BE2C (cell line): ENCODE data around the gene NUTM1. TPM values are rescaled to one million over a fixed set of nuclear protein-coding genes. Genes with fewer than 3 reads are reported as not detected.

Source experiments
- DNase-seq: peaks from one replicate; pipeline ENCODE4 v3.0.0-alpha.2; 2020
- H3K27me3 ChIP-seq: fragments of 250-450 bp; sonication (Bioruptor Pico); 2 replicates; pipeline ENCODE4 v1.5.1; 2020; ENCODE audit warnings: mild to moderate bottlenecking
- H3K36me3 ChIP-seq: fragments of 250-450 bp; sonication (Bioruptor Pico); 2 replicates; pipeline ENCODE4 v1.5.1; 2020; ENCODE audit warnings: mild to moderate bottlenecking
- H3K4me1 ChIP-seq: fragments of 250-450 bp; sonication (Bioruptor Pico); 2 replicates; pipeline ENCODE4 v1.5.1; 2020
- H3K4me3 ChIP-seq: 2 replicates; pipeline ENCODE4 v1.5.1; 2011; ENCODE audit warnings: low read depth, low read length
- H3K9me3 ChIP-seq: fragments of 250-450 bp; sonication (Bioruptor Pico); 2 replicates; pipeline ENCODE4 v1.5.1; 2020
- polyA plus RNA-seq: library from polyadenylated mRNA; unstranded; fragments of >200 nt; gene quantifications from one replicate; pipeline ENCODE4 v1.2.1, GENCODE V29; 2012; ENCODE audit warnings: low read depth, missing spikeins; ENCODE audit not compliant: insufficient read length, insufficient read depth
- TF ChIP-seq, protein P1 (sequence below): IDR thresholded peaks from 2 replicates; pipeline ENCODE4 v1.5.1; 2012; ENCODE audit warnings: mild to moderate bottlenecking, low read depth, low read length

The NUTM1 gene, protein sequence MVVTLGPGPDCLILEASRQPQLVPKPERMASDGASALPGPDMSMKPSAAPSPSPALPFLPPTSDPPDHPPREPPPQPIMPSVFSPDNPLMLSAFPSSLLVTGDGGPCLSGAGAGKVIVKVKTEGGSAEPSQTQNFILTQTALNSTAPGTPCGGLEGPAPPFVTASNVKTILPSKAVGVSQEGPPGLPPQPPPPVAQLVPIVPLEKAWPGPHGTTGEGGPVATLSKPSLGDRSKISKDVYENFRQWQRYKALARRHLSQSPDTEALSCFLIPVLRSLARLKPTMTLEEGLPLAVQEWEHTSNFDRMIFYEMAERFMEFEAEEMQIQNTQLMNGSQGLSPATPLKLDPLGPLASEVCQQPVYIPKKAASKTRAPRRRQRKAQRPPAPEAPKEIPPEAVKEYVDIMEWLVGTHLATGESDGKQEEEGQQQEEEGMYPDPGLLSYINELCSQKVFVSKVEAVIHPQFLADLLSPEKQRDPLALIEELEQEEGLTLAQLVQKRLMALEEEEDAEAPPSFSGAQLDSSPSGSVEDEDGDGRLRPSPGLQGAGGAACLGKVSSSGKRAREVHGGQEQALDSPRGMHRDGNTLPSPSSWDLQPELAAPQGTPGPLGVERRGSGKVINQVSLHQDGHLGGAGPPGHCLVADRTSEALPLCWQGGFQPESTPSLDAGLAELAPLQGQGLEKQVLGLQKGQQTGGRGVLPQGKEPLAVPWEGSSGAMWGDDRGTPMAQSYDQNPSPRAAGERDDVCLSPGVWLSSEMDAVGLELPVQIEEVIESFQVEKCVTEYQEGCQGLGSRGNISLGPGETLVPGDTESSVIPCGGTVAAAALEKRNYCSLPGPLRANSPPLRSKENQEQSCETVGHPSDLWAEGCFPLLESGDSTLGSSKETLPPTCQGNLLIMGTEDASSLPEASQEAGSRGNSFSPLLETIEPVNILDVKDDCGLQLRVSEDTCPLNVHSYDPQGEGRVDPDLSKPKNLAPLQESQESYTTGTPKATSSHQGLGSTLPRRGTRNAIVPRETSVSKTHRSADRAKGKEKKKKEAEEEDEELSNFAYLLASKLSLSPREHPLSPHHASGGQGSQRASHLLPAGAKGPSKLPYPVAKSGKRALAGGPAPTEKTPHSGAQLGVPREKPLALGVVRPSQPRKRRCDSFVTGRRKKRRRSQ
- 0.15 TPM for polyA plus RNA-seq

- H3K4me1 ChIP-seq, result no peaks in the 10 kb centered on the region
- TF ChIP-seq, protein P1, sequence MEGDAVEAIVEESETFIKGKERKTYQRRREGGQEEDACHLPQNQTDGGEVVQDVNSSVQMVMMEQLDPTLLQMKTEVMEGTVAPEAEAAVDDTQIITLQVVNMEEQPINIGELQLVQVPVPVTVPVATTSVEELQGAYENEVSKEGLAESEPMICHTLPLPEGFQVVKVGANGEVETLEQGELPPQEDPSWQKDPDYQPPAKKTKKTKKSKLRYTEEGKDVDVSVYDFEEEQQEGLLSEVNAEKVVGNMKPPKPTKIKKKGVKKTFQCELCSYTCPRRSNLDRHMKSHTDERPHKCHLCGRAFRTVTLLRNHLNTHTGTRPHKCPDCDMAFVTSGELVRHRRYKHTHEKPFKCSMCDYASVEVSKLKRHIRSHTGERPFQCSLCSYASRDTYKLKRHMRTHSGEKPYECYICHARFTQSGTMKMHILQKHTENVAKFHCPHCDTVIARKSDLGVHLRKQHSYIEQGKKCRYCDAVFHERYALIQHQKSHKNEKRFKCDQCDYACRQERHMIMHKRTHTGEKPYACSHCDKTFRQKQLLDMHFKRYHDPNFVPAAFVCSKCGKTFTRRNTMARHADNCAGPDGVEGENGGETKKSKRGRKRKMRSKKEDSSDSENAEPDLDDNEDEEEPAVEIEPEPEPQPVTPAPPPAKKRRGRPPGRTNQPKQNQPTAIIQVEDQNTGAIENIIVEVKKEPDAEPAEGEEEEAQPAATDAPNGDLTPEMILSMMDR, result peak; percentile 90
- H3K4me3 ChIP-seq, result peak within 1 kb of the TSS; percentile 75
- H3K36me3 ChIP-seq, result peaks cover 11% of the 10 kb centered on the region
- DNase-seq, result peak; percentile 91
- no peaks in the 10 kb centered on the region for H3K9me3 ChIP-seq
- H3K27me3 ChIP-seq, result no peaks in the 10 kb centered on the region
Observed at GRCh38 chr15:34342737-34343575, at the start of gene NUTM1, which contains the start of gene NOP10. NUTM1 (plus strand) TSS chr15:34343315; CDS start chr15:34343697, 382 bp downstream. NOP10 (minus strand) TSS chr15:34343136; CDS start chr15:34343073, 63 bp downstream.

DNA sequence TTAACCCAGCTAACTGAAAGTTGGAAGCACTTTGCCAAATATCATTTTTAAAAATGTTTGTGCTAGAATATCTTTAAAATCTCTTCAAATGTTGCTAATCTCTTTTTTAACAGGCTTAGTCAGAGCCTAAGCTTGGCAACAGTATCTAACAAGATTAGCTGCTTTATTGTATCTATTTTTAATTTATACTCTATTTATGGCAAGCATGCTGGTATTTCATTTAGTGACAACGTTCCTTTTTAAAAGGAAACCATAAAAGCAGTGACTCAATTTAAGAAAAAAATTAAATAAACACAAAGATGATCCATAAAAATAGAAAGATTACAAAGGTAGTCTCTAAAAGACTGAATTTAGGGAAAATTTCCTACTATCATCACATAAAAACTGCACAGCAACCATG, 46.1 kb upstream of the NUTM1 start:
- H3K36me3 ChIP-seq, result no peaks in the 10 kb centered on the region
- no peaks in the 10 kb centered on the region for H3K4me1 ChIP-seq
- H3K27me3 ChIP-seq, result no peaks in the 10 kb centered on the region
- TF ChIP-seq, protein P1, result no peak
- DNase-seq, result no peak
- no peak overlapping the region for H3K4me3 ChIP-seq
- no peaks in the 10 kb centered on the region for H3K9me3 ChIP-seq

DNA sequence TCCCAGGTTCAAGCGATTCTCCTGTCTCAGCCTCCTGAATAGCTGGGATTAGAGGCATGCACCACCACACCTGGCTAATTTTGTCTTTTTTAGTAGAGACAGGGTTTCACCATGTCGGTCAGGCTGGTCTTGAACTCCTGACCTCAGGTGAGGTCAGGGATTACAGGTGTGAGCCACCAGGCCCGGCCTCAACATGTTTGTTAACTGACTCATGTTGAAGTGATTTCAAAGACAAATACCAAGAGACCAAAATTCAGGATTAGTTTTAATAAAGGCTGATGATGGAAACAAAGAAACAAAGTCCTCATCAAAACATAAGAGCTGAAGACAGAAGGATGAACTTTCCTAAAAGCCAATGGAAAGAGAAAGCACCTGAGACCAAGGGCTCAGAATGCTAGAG, 42.1 kb upstream of the NUTM1 start:
- Histone ChIP-seq H3K36me3 (no peaks in the 10 kb centered on the region), H3K27me3 (no peaks in the 10 kb centered on the region), H3K4me3 (no peak overlapping the region), H3K4me1 (no peaks in the 10 kb centered on the region), H3K9me3 (no peaks in the 10 kb centered on the region)
- TF ChIP-seq, protein P1, result no peak
- DNase-seq, result no peak

GRCh38 chr15:34304613-34305012, 38.5 kb upstream of the NUTM1 start:
- Histone ChIP-seq H3K36me3 (no peaks in the 10 kb centered on the region), H3K4me3 (no peak overlapping the region), H3K9me3 (no peaks in the 10 kb centered on the region), H3K4me1 (no peaks in the 10 kb centered on the region), H3K27me3 (0 out of 2 replicates have a peak, but pooled peaks cover 3% of the 10 kb centered on the region)
- TF ChIP-seq, protein P1, result no peak
- no peak for DNase-seq

DNA sequence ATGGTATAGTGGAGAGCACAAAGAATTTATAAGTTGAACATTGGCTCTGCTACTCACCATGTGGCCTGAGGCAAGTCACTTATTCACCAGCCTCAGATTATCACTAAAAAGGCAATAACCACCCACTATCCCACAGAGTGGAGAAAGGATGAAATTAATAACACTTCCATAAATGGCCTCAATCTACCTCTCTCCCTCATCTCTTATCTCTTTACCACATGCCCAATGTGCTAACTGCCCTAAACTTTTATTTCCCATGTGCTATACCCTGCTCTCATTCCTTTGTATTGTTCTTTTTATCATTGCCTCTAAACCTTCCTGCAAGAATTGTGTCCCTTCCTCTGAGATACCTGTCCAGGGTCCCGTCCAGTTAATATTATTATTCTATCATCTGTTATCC, 31.6 kb upstream of the NUTM1 start:
- Histone ChIP-seq H3K4me1 (peaks cover 3% of the 10 kb centered on the region; the same call in 1 of the 2 replicates), H3K9me3 (no peaks in the 10 kb centered on the region), H3K4me3 (no peak overlapping the region), H3K27me3 (0 out of 2 replicates have a peak, but pooled peaks cover 3% of the 10 kb centered on the region), H3K36me3 (no peaks in the 10 kb centered on the region)
- TF ChIP-seq, protein P1, result no peak
- no peak for DNase-seq
